Osteoblast (primary cell): ENCODE measurements around the gene DLGAP1. TPM values are rescaled to one million over a fixed set of nuclear protein-coding genes. Genes with fewer than 3 reads are reported as not detected.

Experiments
- DNase-seq: peaks from one replicate; pipeline ENCODE4 v3.0.0; 2011; ENCODE audit warnings: low spot score, mixed read lengths; ENCODE audit not compliant: insufficient read length; ENCODE audit errors: missing footprints
- H2AFZ ChIP-seq: 2 replicates; pipeline ENCODE4 v1.6.0; 2011; ENCODE audit warnings: mild to moderate bottlenecking, low read length
- H3K27ac ChIP-seq: 2 replicates; pipeline ENCODE4 v1.5.1; 2011; ENCODE audit warnings: mild to moderate bottlenecking, low read depth, low read length, moderate library complexity
- H3K27me3 ChIP-seq: 2 replicates; pipeline ENCODE4 v1.6.0; 2012; ENCODE audit warnings: mild to moderate bottlenecking, control low read depth, inconsistent platforms, low read length, moderate library complexity; ENCODE audit not compliant: insufficient read depth
- H3K36me3 ChIP-seq: 2 replicates; pipeline ENCODE4 v1.5.1; 2011; ENCODE audit warnings: mild to moderate bottlenecking, low read length, control low read depth, moderate library complexity; ENCODE audit not compliant: insufficient read depth
- H3K4me1 ChIP-seq: 2 replicates; pipeline ENCODE4 v1.5.1; 2011; ENCODE audit warnings: mild to moderate bottlenecking, low read length, control low read depth, moderate library complexity; ENCODE audit not compliant: insufficient read depth
- H3K4me2 ChIP-seq: 2 replicates; pipeline ENCODE4 v1.6.0; 2011; ENCODE audit warnings: mild to moderate bottlenecking, low read length; ENCODE audit not compliant: insufficient read depth
- H3K4me3 ChIP-seq: fragments of 200-600 bp; sonication (generic); 3 replicates; pipeline ENCODE4 v1.5.1; 2012; ENCODE audit warnings: mild to moderate bottlenecking, low read length, inconsistent platforms; ENCODE audit not compliant: insufficient read depth
- H3K79me2 ChIP-seq: 2 replicates; pipeline ENCODE4 v1.6.0; 2012; ENCODE audit warnings: mild to moderate bottlenecking, low read length, control low read depth, inconsistent platforms; ENCODE audit not compliant: insufficient read depth
- H3K9me3 ChIP-seq: 2 replicates; pipeline ENCODE4 v1.5.1; 2011; ENCODE audit warnings: low read depth, low read length, control low read depth
- H4K20me1 ChIP-seq: 2 replicates; pipeline ENCODE4 v1.6.0; 2012; ENCODE audit warnings: mild to moderate bottlenecking, low read length, control low read depth; ENCODE audit not compliant: insufficient read depth
- CTCF ChIP-seq: IDR thresholded peaks from 2 replicates; pipeline ENCODE4 v1.5.1; 2011; ENCODE audit warnings: mild to moderate bottlenecking, low read depth, low read length, moderate library complexity; ENCODE audit errors: extremely low read depth
- total RNA-seq: library from RNA; depleted of rRNA; stranded (reverse); fragments of >200 nt; gene quantifications from 2 replicates; pipeline ENCODE4 v1.2.3, GENCODE V29; 2012

Gene DLGAP1
- total RNA-seq, 1 donor, result not detected

GRCh38 chr18:3912705-3913104 lies 542.4 kb downstream of the DLGAP1 start:
- no peak for DNase-seq
- H3K27ac ChIP-seq, result no peak overlapping the region
- no peak for TF ChIP-seq CTCF

DNA sequence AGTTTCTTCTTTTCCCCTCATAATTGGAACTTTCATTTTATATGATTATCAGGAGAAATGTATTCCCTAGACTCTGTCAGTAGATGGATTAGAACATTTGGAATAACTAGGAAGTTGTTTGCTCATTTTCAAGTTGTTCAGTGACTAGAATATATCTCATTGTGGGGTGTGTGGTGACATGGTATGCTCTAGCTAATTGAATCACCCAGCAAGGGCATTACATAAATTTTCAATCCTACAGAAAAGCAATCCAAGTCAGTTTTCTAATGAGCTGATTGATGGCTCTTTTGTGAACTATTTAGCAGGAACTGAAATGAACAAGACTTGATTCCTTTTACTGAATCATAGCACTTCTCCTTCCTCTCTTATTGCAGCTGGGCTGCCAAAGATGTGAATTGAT lies 543.7 kb downstream of the DLGAP1 start:
- no peak overlapping the region for H2AFZ ChIP-seq
- H3K9me3 ChIP-seq, result no peaks in the 10 kb centered on the region
- no peak for DNase-seq
- no peak overlapping the region for H3K27ac ChIP-seq
- no peak overlapping the region for H3K4me3 ChIP-seq
- no peaks in the 10 kb centered on the region for H3K4me1 ChIP-seq
- no peaks in the 10 kb centered on the region for H3K36me3 ChIP-seq
- no peaks in the 10 kb centered on the region for H3K79me2 ChIP-seq
- no peak for TF ChIP-seq CTCF
- no peaks in the 10 kb centered on the region for H4K20me1 ChIP-seq
- H3K27me3 ChIP-seq, result no peaks in the 10 kb centered on the region
- no peak overlapping the region for H3K4me2 ChIP-seq

More at GRCh38 chr18:3912705-3913104, 542.4 kb downstream of the DLGAP1 start:
- Histone ChIP-seq H3K27me3 (no peaks in the 10 kb centered on the region), H3K9me3 (no peaks in the 10 kb centered on the region), H3K79me2 (no peaks in the 10 kb centered on the region), H3K4me3 (no peak overlapping the region), H3K36me3 (no peaks in the 10 kb centered on the region), H3K4me2 (no peak overlapping the region), H3K4me1 (no peaks in the 10 kb centered on the region), H4K20me1 (no peaks in the 10 kb centered on the region), H2AFZ (no peak overlapping the region)

DNA sequence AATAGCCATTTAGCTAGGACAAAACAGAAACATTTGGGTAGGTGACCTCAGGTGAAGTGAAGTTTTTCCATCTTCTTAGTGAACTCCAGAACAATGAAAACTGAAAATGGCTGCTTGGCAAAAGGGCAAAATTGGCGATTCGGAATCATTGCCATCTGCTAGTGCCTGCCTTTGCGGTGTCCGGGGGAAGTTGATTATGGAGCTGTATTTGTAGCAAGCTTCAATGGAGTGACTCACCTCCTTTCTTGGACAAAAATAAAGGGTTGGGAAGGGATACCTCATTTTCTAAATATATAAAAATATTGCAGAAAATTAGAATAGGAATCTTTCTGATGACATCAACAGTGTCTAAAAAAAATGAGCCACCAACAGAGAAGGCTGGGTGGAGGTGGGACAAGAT lies 544.6 kb downstream of the DLGAP1 start:
- no peaks in the 10 kb centered on the region for H3K4me1 ChIP-seq
- H3K4me2 ChIP-seq, result no peak overlapping the region
- H3K27me3 ChIP-seq, result no peaks in the 10 kb centered on the region
- H3K9me3 ChIP-seq, result no peaks in the 10 kb centered on the region
- H3K36me3 ChIP-seq, result no peaks in the 10 kb centered on the region
- no peak for DNase-seq
- H4K20me1 ChIP-seq, result no peaks in the 10 kb centered on the region
- H3K79me2 ChIP-seq, result no peaks in the 10 kb centered on the region
- no peak overlapping the region for H3K4me3 ChIP-seq
- TF ChIP-seq CTCF, result no peak
- no peak overlapping the region for H2AFZ ChIP-seq
- H3K27ac ChIP-seq, result no peak overlapping the region

- Histone ChIP-seq H3K79me2 (no peaks in the 10 kb centered on the region), H3K36me3 (no peaks in the 10 kb centered on the region), H2AFZ (no peak overlapping the region), H3K4me3 (no peak overlapping the region), H3K4me2 (no peak overlapping the region), H3K9me3 (no peaks in the 10 kb centered on the region), H3K27me3 (no peaks in the 10 kb centered on the region), H3K4me1 (no peaks in the 10 kb centered on the region), H3K27ac (no peak overlapping the region), H4K20me1 (no peaks in the 10 kb centered on the region)
- TF ChIP-seq CTCF, result no peak
- no peak for DNase-seq
These were observed 547.2 kb downstream of the DLGAP1 start for GRCh38 chr18:3907955-3908354.
